Activated T-helper 2 cell treated with anti-CD3 and anti-CD28 coated beads, Interferon-gamma antibody, Interleukin-2, Interleukin-4, amounts not matched to agents 10 μg/mL and 5 μg/mL and 100 μg/mL, durations not matched to agents 14 hours and 24 hours and 36 hours (primary cell): ENCODE data around the gene SLC35F1. TPM values are rescaled to one million over a fixed set of nuclear protein-coding genes. Genes with fewer than 3 reads are reported as not detected.
"Not testable (repeated sequence)": the region's sequence is repeated elsewhere in the genome, so short reads cannot be mapped to it uniquely, and the experiment has no call there.

Source experiments
- DNase-seq: peaks from one replicate; pipeline ENCODE4 v3.0.0; 2021; ENCODE audit warnings: low spot score
- H3K27ac Mint-ChIP-seq: one replicate; pipeline ENCODE4 v1.8.0; 2021; ENCODE audit warnings: mixed read lengths
- H3K27me3 Mint-ChIP-seq: one replicate; pipeline ENCODE4 v1.8.0; 2021; ENCODE audit warnings: low read depth, mixed read lengths
- H3K36me3 Mint-ChIP-seq: one replicate; pipeline ENCODE4 v1.8.0; 2021; ENCODE audit warnings: low read depth, mixed read lengths
- H3K4me1 Mint-ChIP-seq: one replicate; pipeline ENCODE4 v1.8.0; 2021; ENCODE audit warnings: low read depth, mixed read lengths
- H3K4me3 Mint-ChIP-seq: one replicate; pipeline ENCODE4 v1.8.0; 2021; ENCODE audit warnings: low read depth, mild to moderate bottlenecking, moderate library complexity, mixed read lengths
- H3K9me3 Mint-ChIP-seq: one replicate; pipeline ENCODE4 v1.8.0; 2021; ENCODE audit warnings: mixed read lengths
- intact Hi-C: fragments of 100-400 bp; cut with micrococcal nuclease; formaldehyde crosslinking; loops from one replicate; pipeline ENCODE4 v1.15.1; 2023
- total RNA-seq: library from RNA; stranded (reverse); gene quantifications from 2 replicates; pipeline ENCODE4 v1.2.3, GENCODE V29; 2022

The SLC35F1 gene
- total RNA-seq, 1 donor from 2014 or later: 0.09 TPM

- DNase-seq: no peak
- Mint-ChIP-seq H3K9me3 (peaks cover 22% of the 10 kb centered on the region), H3K27me3 (no peaks in the 10 kb centered on the region), H3K27ac (no peak overlapping the region), H3K4me1 (no peaks in the 10 kb centered on the region), H3K36me3 (no peaks in the 10 kb centered on the region), H3K4me3 (no peak overlapping the region)
- intact Hi-C loops: no loop called here
Observed at GRCh38 chr6:117932001-117932400, 24.9 kb downstream of the SLC35F1 start.

- no peak for DNase-seq
- Mint-ChIP-seq H3K27ac (no peak overlapping the region), H3K4me1 (no peaks in the 10 kb centered on the region), H3K36me3 (no peaks in the 10 kb centered on the region), H3K9me3 (peaks cover 21% of the 10 kb centered on the region), H3K27me3 (no peaks in the 10 kb centered on the region), H3K4me3 (no peak overlapping the region)
- intact Hi-C loops: no loop called here
Observed at GRCh38 chr6:117932676-117933075, 25.6 kb downstream of the SLC35F1 start.

- H3K36me3 Mint-ChIP-seq: no peaks in the 10 kb centered on the region
- no peaks in the 10 kb centered on the region for H3K4me1 Mint-ChIP-seq
- H3K27ac Mint-ChIP-seq: no peak overlapping the region
- H3K27me3 Mint-ChIP-seq: no peaks in the 10 kb centered on the region
- DNase-seq: no peak
- H3K9me3 Mint-ChIP-seq: peaks cover 15% of the 10 kb centered on the region
- intact Hi-C loops: no loop called here
- H3K4me3 Mint-ChIP-seq: no peak overlapping the region
Observed at GRCh38 chr6:117933471-117933870, 26.4 kb downstream of the SLC35F1 start.

GRCh38 chr6:117938311-117938995, 31.4 kb downstream of the SLC35F1 start:
- intact Hi-C loops: no loop called here
- no peaks in the 10 kb centered on the region for H3K4me1 Mint-ChIP-seq
- DNase-seq: no peak
- no peak overlapping the region for H3K27ac Mint-ChIP-seq
- H3K36me3 Mint-ChIP-seq: no peaks in the 10 kb centered on the region
- H3K27me3 Mint-ChIP-seq: no peaks in the 10 kb centered on the region
- H3K4me3 Mint-ChIP-seq: no peak overlapping the region
- H3K9me3 Mint-ChIP-seq: no peaks in the 10 kb centered on the region

- intact Hi-C loops: no loop called here
- no peak for DNase-seq
- H3K36me3 Mint-ChIP-seq: no peaks in the 10 kb centered on the region
- no peak overlapping the region for H3K4me3 Mint-ChIP-seq
- H3K27me3 Mint-ChIP-seq: peaks cover 2% of the 10 kb centered on the region
- H3K4me1 Mint-ChIP-seq: no peaks in the 10 kb centered on the region
- H3K9me3 Mint-ChIP-seq: no peaks in the 10 kb centered on the region
- no peak overlapping the region for H3K27ac Mint-ChIP-seq
Observed at GRCh38 chr6:117947234-117947633, 40.2 kb downstream of the SLC35F1 start.

GRCh38 chr6:117951783-117952182, 44.7 kb downstream of the SLC35F1 start:
- Mint-ChIP-seq H3K27ac (no peak overlapping the region), H3K9me3 (no peaks in the 10 kb centered on the region), H3K4me1 (no peaks in the 10 kb centered on the region), H3K27me3 (peaks cover 2% of the 10 kb centered on the region), H3K4me3 (no peak overlapping the region), H3K36me3 (no peaks in the 10 kb centered on the region)
- DNase-seq: no peak
- intact Hi-C loops: no loop called here

- Mint-ChIP-seq H3K4me3 (no peak overlapping the region), H3K27me3 (peaks cover 2% of the 10 kb centered on the region), H3K36me3 (no peaks in the 10 kb centered on the region), H3K9me3 (no peaks in the 10 kb centered on the region), H3K4me1 (no peaks in the 10 kb centered on the region), H3K27ac (no peak overlapping the region)
- DNase-seq: no peak
- intact Hi-C loops: no loop called here
Observed at GRCh38 chr6:117955684-117956256, 48.7 kb downstream of the SLC35F1 start.

GRCh38 chr6:117956386-117956785, 49.3 kb downstream of the SLC35F1 start:
- Mint-ChIP-seq H3K27me3 (peaks cover 2% of the 10 kb centered on the region), H3K4me3 (no peak overlapping the region), H3K36me3 (no peaks in the 10 kb centered on the region), H3K4me1 (no peaks in the 10 kb centered on the region), H3K27ac (no peak overlapping the region), H3K9me3 (no peaks in the 10 kb centered on the region)
- intact Hi-C loops: no loop called here
- DNase-seq: no peak

- Mint-ChIP-seq H3K4me3 (no peak overlapping the region), H3K27me3 (no peaks in the 10 kb centered on the region), H3K36me3 (no peaks in the 10 kb centered on the region), H3K4me1 (no peaks in the 10 kb centered on the region), H3K27ac (no peak overlapping the region), H3K9me3 (no peaks in the 10 kb centered on the region)
- intact Hi-C loops: no loop called here
- no peak for DNase-seq
Observed at GRCh38 chr6:117958536-117958935, 51.5 kb downstream of the SLC35F1 start.

- Mint-ChIP-seq H3K27me3 (no peaks in the 10 kb centered on the region), H3K9me3 (peaks cover 6% of the 10 kb centered on the region), H3K36me3 (no peaks in the 10 kb centered on the region), H3K4me1 (no peaks in the 10 kb centered on the region), H3K4me3 (no peak overlapping the region), H3K27ac (no peak overlapping the region)
- intact Hi-C loops: no loop called here
- no peak for DNase-seq
Observed at GRCh38 chr6:117960877-117961276, 53.8 kb downstream of the SLC35F1 start.

GRCh38 chr6:117961301-117961700, 54.2 kb downstream of the SLC35F1 start:
- H3K4me1 Mint-ChIP-seq: no peaks in the 10 kb centered on the region
- intact Hi-C loops: no loop called here
- no peak overlapping the region for H3K4me3 Mint-ChIP-seq
- H3K27me3 Mint-ChIP-seq: no peaks in the 10 kb centered on the region
- H3K27ac Mint-ChIP-seq: no peak overlapping the region
- H3K9me3 Mint-ChIP-seq: peaks cover 6% of the 10 kb centered on the region
- no peak for DNase-seq
- no peaks in the 10 kb centered on the region for H3K36me3 Mint-ChIP-seq

- H3K9me3 Mint-ChIP-seq, H3K4me3 Mint-ChIP-seq, H3K36me3 Mint-ChIP-seq, H3K4me1 Mint-ChIP-seq, H3K27ac Mint-ChIP-seq, DNase-seq, intact Hi-C loops, H3K27me3 Mint-ChIP-seq: not testable (repeated sequence)
Observed at GRCh38 chr6:117965763-117966162, 58.7 kb downstream of the SLC35F1 start.

- no peak for DNase-seq
- Mint-ChIP-seq H3K27me3 (no peaks in the 10 kb centered on the region), H3K4me1 (no peaks in the 10 kb centered on the region), H3K36me3 (no peaks in the 10 kb centered on the region), H3K4me3 (no peak overlapping the region), H3K27ac (no peak overlapping the region), H3K9me3 (peaks cover 4% of the 10 kb centered on the region)
- intact Hi-C loops: no loop called here
Observed at GRCh38 chr6:117971637-117972036, 64.6 kb downstream of the SLC35F1 start.
